Measurements from ENCODE around the gene TRAPPC11.

GRCh38 chr4:183702492-183702891 lies 43.4 kb downstream of the TRAPPC11 start:
- TF ChIP-seq CTCF (IDR thresholded peaks at IDR 0.05; ENCODE audit: low read depth, low read length, missing input control) (no peak), TAF1 (conservative IDR thresholded peaks at IDR 0.05) (no peak), GABPA (IDR thresholded peaks at IDR 0.05 in 1 of 2, conservative IDR thresholded peaks at IDR 0.05 in 1 of 2) (no peak), REST (IDR thresholded peaks at IDR 0.05) (no peak), EGR1 (IDR thresholded peaks at IDR 0.05; ENCODE audit: low read depth in 2 of 2) (no peak), HNF4G (IDR thresholded peaks at IDR 0.05) (no peak), YY1 (IDR thresholded peaks at IDR 0.05) (no peak), RXRA (IDR thresholded peaks at IDR 0.05) (no peak), HNF4A (conservative IDR thresholded peaks at IDR 0.05) (no peak), ATF3 (IDR thresholded peaks at IDR 0.05) (no peak)

All from liver (tissue), 3 donors.